Mesenchymal stem cell (in vitro differentiated cells and primary cell): ENCODE data around the gene ODF2.
A peak's percentile ranks its signal among the peaks of the same experiment; 100 is the strongest.

Experiments
- DNase-seq: peaks from one replicate; pipeline ENCODE4 v3.0.0-alpha.2; 2013
- H2AFZ ChIP-seq: one replicate; pipeline ENCODE4 v1.6.1; 2013; ENCODE audit warnings: low read depth, mild to moderate bottlenecking, control low read depth, inconsistent platforms, low read length, moderate library complexity
- H2AK5ac ChIP-seq: 2 replicates; pipeline ENCODE4 v1.6.1; 2013; ENCODE audit warnings: low read length, moderate library complexity, mild to moderate bottlenecking, inconsistent platforms; ENCODE audit not compliant: severe bottlenecking
- H2BK120ac ChIP-seq: one replicate; pipeline ENCODE4 v1.6.1; 2013; ENCODE audit warnings: low read depth, mild to moderate bottlenecking, inconsistent platforms, low read length, moderate library complexity
- H2BK12ac ChIP-seq, 2 experiments: one replicate each; pipeline ENCODE4 v1.6.1; 2013; ENCODE audit warnings: inconsistent platforms in 2 of 2, low read length in 2 of 2, mild to moderate bottlenecking in 2 of 2, moderate library complexity in 2 of 2, control low read depth in 1 of 2
- H2BK15ac ChIP-seq: one replicate; pipeline ENCODE4 v1.6.1; 2013; ENCODE audit warnings: mild to moderate bottlenecking, low read depth, inconsistent platforms; ENCODE audit not compliant: poor library complexity, severe bottlenecking
- H2BK5ac ChIP-seq: 2 replicates; pipeline ENCODE4 v1.6.1; 2013; ENCODE audit warnings: low read depth, mild to moderate bottlenecking, low read length, control low read depth, inconsistent platforms; ENCODE audit not compliant: poor library complexity, severe bottlenecking
- H3K14ac ChIP-seq, 2 experiments: one replicate each; pipeline ENCODE4 v1.6.1; 2013; ENCODE audit warnings: inconsistent platforms in 2 of 2, low read length in 2 of 2, control low read depth in 1 of 2, mild to moderate bottlenecking in 1 of 2, moderate library complexity in 1 of 2
- H3K18ac ChIP-seq, 2 experiments: one replicate each; pipeline ENCODE4 v1.6.1; 2013; ENCODE audit warnings: inconsistent platforms in 2 of 2, low read length in 2 of 2, control low read depth in 1 of 2, low read depth in 1 of 2, mild to moderate bottlenecking in 1 of 2
- H3K23ac ChIP-seq, 2 experiments: one replicate each; pipeline ENCODE4 v1.6.1; 2013; ENCODE audit warnings: inconsistent platforms in 2 of 2, low read length in 2 of 2, mild to moderate bottlenecking in 2 of 2, moderate library complexity in 2 of 2, control low read depth in 1 of 2
- H3K27ac ChIP-seq: 2 replicates; pipeline ENCODE4 v1.5.1; 2013; ENCODE audit warnings: mild to moderate bottlenecking, moderate library complexity, low read length, control low read depth, inconsistent platforms; ENCODE audit not compliant: poor library complexity, severe bottlenecking
- H3K27me3 ChIP-seq, 2 experiments: 2 replicates each; pipeline versions ENCODE4 v1.6.1 to v1.7.0; 2013; ENCODE audit warnings: low read length in 2 of 2, mild to moderate bottlenecking in 2 of 2, moderate library complexity in 2 of 2, control low read depth in 1 of 2, inconsistent platforms in 1 of 2; ENCODE audit not compliant: control insufficient read depth in 1 of 2, insufficient read depth in 1 of 2
- H3K36me3 ChIP-seq, 2 experiments: 2 replicates each; pipeline versions ENCODE4 v1.6.1 to v1.7.0; 2013; ENCODE audit warnings: low read length in 2 of 2, control low read depth in 1 of 2, inconsistent platforms in 1 of 2, low read depth in 1 of 2, mild to moderate bottlenecking in 1 of 2; ENCODE audit not compliant: insufficient read depth in 2 of 2, control insufficient read depth in 1 of 2
- H3K4ac ChIP-seq, 2 experiments: one replicate each; pipeline ENCODE4 v1.6.1; 2013; ENCODE audit warnings: inconsistent platforms in 2 of 2, low read length in 2 of 2, mild to moderate bottlenecking in 2 of 2, moderate library complexity in 2 of 2, control low read depth in 1 of 2, low read depth in 1 of 2
- H3K4me1 ChIP-seq: 2 replicates; pipeline ENCODE4 v1.6.1; 2013; ENCODE audit warnings: low read depth, low read length, control low read depth; ENCODE audit not compliant: control insufficient read depth, insufficient read depth
- H3K4me2 ChIP-seq: 2 replicates; pipeline ENCODE4 v1.6.1; 2013; ENCODE audit warnings: low read length, mild to moderate bottlenecking, inconsistent platforms; ENCODE audit not compliant: poor library complexity, severe bottlenecking
- H3K4me3 ChIP-seq, 2 experiments: 2 replicates each; pipeline versions ENCODE4 v1.5.1 to v1.7.0; 2013; ENCODE audit warnings: low read length in 2 of 2, mild to moderate bottlenecking in 2 of 2, control low read depth in 1 of 2, low read depth in 1 of 2; ENCODE audit not compliant: insufficient read depth in 1 of 2
- H3K79me1 ChIP-seq: replicated peaks from 2 replicates; pipeline ENCODE4 v1.6.1; 2013; ENCODE audit warnings: mild to moderate bottlenecking, control low read depth, low read length, inconsistent platforms; ENCODE audit not compliant: poor library complexity, severe bottlenecking
- H3K9ac ChIP-seq: 2 replicates; pipeline ENCODE4 v1.7.0; 2013; ENCODE audit warnings: mild to moderate bottlenecking, low read length, moderate library complexity
- H3K9me3 ChIP-seq: 2 replicates; pipeline ENCODE4 v1.7.0; 2013; ENCODE audit warnings: mild to moderate bottlenecking, low read length; ENCODE audit not compliant: control insufficient read depth
- H4K8ac ChIP-seq: one replicate; pipeline ENCODE4 v1.6.1; 2013; ENCODE audit warnings: inconsistent platforms, mild to moderate bottlenecking, low read length, moderate library complexity
- H4K91ac ChIP-seq: one replicate; pipeline ENCODE4 v1.6.1; 2013; ENCODE audit warnings: mild to moderate bottlenecking, low read length, inconsistent platforms
- WGBS: methylation state at CpG from one replicate; pipeline ENCODE4 v1.1.7; 2013; ENCODE audit warnings: mixed read lengths; 5-methylcytosine and 5-hydroxymethylcytosine counted together

ODF2 gene

DNA sequence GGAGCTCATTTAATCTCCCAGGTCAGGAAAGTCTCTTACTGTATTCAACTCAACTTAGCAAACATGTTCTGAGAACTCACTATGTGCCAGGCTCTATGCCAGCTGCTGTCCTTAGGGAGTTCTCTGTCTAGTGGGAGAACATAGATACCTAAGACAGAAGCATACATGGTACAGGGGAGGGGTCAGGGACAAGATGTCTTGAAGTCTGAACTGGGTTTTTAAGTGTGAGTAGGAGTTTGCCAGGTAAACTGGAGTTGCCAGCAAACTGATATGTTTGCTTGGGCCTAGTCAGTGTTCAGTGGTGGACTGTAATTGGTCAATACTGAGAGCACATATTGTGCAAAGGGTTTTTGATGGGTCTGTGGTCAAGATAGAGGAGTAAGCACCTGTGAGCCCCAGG lies 30.4 kb downstream of the ODF2 start:
- Histone ChIP-seq H2BK120ac (no peak overlapping the region), H2AK5ac (no peak overlapping the region), H2BK5ac (no peak overlapping the region), H4K91ac (no peak overlapping the region), H3K4me2 (no peak overlapping the region), H2BK12ac (no peak overlapping the region), H3K27ac (no peak overlapping the region), H3K18ac (no peak overlapping the region), H3K4me3 (no peak overlapping the region), H4K8ac (no peak overlapping the region), H3K4ac (no peak overlapping the region), H3K79me1 (peaks cover 2% of the 10 kb centered on the region), H3K36me3 (peaks cover 56 to 79% of the 10 kb centered on the region in 2 experiments), H3K4me1 (no peaks in the 10 kb centered on the region), H2BK15ac (no peak overlapping the region), H3K9ac (no peak overlapping the region), H3K23ac (no peak overlapping the region), H3K27me3 (no peaks in the 10 kb centered on the region), H3K9me3 (no peaks in the 10 kb centered on the region), H3K14ac (no peak overlapping the region), H2AFZ (no peak overlapping the region)
- DNase-seq, result no peak

DNA sequence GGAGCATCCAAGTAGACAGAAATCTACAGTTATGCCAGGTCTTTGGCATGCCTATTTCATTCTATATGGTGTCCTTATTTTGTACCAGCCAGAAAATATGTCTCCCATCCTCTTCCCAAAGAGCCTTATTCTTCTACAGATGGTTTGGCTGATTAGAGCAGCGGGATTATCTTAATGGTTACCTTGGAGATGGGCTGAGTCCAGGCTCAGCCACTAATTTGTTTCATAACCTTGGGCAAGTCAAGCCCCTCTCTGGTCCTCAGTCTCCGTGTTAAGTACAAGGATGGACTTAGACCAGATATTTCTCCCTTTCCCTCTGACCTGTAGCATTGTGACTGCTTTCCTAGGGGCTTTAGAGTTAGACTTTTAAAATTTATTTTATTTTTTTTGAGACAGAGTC lies 37.6 kb downstream of the ODF2 start:
- WGBS, result 90% methylated on average over 2 of the region's 2 CpGs

DNA sequence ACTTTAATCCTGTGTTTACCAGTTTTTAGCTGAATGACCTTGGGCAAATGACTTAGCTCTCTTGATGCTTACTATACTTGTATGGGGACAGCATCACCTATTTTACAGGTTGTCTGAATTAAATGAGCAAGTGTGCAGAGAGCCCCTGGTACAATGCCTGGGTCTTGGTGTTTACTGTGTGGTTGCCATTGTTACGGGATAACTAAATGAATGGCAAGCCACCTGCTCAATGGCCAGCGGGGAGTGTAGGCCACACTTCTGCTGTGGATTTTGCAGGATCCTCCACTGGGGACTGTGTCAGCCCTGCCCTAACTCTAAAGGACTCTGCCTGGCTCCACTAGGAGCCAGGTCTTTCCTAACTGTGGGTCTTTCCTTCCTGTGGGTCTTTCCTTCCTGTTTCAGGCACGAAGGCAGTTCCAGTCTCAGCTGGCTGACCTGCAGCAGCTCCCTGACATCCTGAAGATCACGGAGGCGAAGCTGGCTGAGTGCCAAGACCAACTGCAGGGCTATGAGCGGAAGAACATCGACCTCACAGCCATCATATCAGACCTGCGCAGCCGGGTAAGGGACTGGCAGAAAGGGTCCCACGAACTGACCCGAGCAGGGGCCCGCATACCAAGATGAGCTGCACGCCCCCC lies 38.4 kb downstream of the ODF2 start:
- no peak overlapping the region for H3K9ac ChIP-seq
- 94% methylated on average over 13 of the region's 13 CpGs for WGBS
- peaks cover 8% of the 10 kb centered on the region for H3K4me1 ChIP-seq
- H3K27me3 ChIP-seq, result no peaks in the 10 kb centered on the region
- H3K9me3 ChIP-seq, result no peaks in the 10 kb centered on the region
- H4K8ac ChIP-seq, result no peak overlapping the region
- H3K4me2 ChIP-seq, result no peak overlapping the region
- H4K91ac ChIP-seq, result no peak overlapping the region
- no peak overlapping the region for H2AFZ ChIP-seq
- H3K4me3 ChIP-seq, result no peak overlapping the region
- H3K27ac ChIP-seq, result peak overlapping the region; percentile 60
- no peak overlapping the region for H3K14ac ChIP-seq
- H3K79me1 ChIP-seq, result peaks cover 2% of the 10 kb centered on the region
- no peak overlapping the region for H2BK5ac ChIP-seq
- no peak overlapping the region for H2BK120ac ChIP-seq
- no peak overlapping the region for H3K23ac ChIP-seq
- H2BK12ac ChIP-seq, result no peak overlapping the region
- no peak overlapping the region for H3K18ac ChIP-seq
- peaks cover 45 to 76% of the 10 kb centered on the region in 2 experiments for H3K36me3 ChIP-seq
- no peak for DNase-seq
- H2AK5ac ChIP-seq, result no peak overlapping the region
- H2BK15ac ChIP-seq, result no peak overlapping the region
- H3K4ac ChIP-seq, result no peak overlapping the region

More for the DNA sequence above, 37.6 kb downstream of the ODF2 start:
- no peaks in the 10 kb centered on the region for H3K27me3 ChIP-seq
- H2AFZ ChIP-seq, result no peak overlapping the region
- H2AK5ac ChIP-seq, result no peak overlapping the region
- no peak overlapping the region for H3K4me3 ChIP-seq
- H2BK15ac ChIP-seq, result no peak overlapping the region
- H2BK12ac ChIP-seq, result no peak overlapping the region
- no peak overlapping the region for H4K91ac ChIP-seq
- no peak overlapping the region for H2BK5ac ChIP-seq
- no peaks in the 10 kb centered on the region for H3K9me3 ChIP-seq
- H3K23ac ChIP-seq, result no peak overlapping the region
- no peak overlapping the region for H3K27ac ChIP-seq
- peaks cover 37 to 74% of the 10 kb centered on the region in 2 experiments for H3K36me3 ChIP-seq
- H2BK120ac ChIP-seq, result no peak overlapping the region
- H3K4me2 ChIP-seq, result no peak overlapping the region
- H4K8ac ChIP-seq, result no peak overlapping the region
- no peak overlapping the region for H3K4ac ChIP-seq
- H3K79me1 ChIP-seq, result peaks cover 2% of the 10 kb centered on the region
- no peak for DNase-seq
- H3K4me1 ChIP-seq, result peaks cover 8% of the 10 kb centered on the region
- no peak overlapping the region for H3K9ac ChIP-seq
- no peak overlapping the region for H3K14ac ChIP-seq
- no peak overlapping the region for H3K18ac ChIP-seq

DNA sequence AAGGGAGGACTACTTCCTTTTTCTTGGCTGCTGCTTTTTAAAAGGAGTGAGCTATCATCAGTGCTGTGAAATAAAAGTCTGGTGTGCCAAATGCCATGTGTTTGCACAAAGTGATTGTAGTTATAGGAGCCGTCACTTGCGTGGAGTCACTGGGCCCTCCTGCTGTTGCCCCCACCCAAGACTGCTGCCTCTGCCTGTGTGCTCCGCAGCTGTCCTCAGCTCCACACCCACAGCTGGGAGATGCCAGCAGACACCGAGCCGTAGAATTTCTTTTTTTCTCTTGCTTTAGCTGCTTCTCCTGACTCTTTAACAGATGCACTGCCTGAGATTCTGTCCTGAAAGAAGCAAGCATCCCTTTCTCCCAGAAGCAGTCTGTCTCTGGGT lies 38.9 kb downstream of the ODF2 start:
- WGBS, result 94% methylated on average over 5 of the region's 5 CpGs
- Histone ChIP-seq H3K9ac (no peak overlapping the region), H3K4ac (no peak overlapping the region), H2BK15ac (no peak overlapping the region), H3K18ac (no peak overlapping the region), H2BK12ac (no peak overlapping the region), H3K79me1 (peaks cover 2% of the 10 kb centered on the region), H2AFZ (no peak overlapping the region), H3K27ac (peak overlapping the region; percentile 19), H2BK120ac (no peak overlapping the region), H3K4me3 (no peak overlapping the region), H3K14ac (no peak overlapping the region), H3K27me3 (no peaks in the 10 kb centered on the region), H3K4me1 (peaks cover 8% of the 10 kb centered on the region), H4K8ac (no peak overlapping the region), H2AK5ac (no peak overlapping the region), H4K91ac (no peak overlapping the region), H3K4me2 (no peak overlapping the region), H3K23ac (no peak overlapping the region), H2BK5ac (no peak overlapping the region), H3K36me3 (peaks cover 50 to 73% of the 10 kb centered on the region in 2 experiments), H3K9me3 (no peaks in the 10 kb centered on the region)
- DNase-seq, result no peak
